Suprapubic skin (tissue), 4 donors: ENCODE results near the gene PYGO2.

Experiments
- POLR2A ChIP-seq, 2 donors: fragments of 450-650 bp; IDR thresholded peaks; one replicate each; pipeline ENCODE4 v1.6.1; 2017; ENCODE audit warnings: antibody characterized with exemption in 2 of 2, mild to moderate bottlenecking in 2 of 2, moderate library complexity in 2 of 2
- POLR2AphosphoS5 ChIP-seq, 3 donors: sonication (generic); formaldehyde crosslinking; IDR thresholded peaks; one replicate each; pipeline ENCODE4 v1.6.1; 2017; ENCODE audit warnings: antibody characterized with exemption in 3 of 3
- TF ChIP-seq, protein P1 (sequence below), 2 donors: fragments of 200-600 bp in 1 of 2; fragments of 450-650 bp in 1 of 2; sonication (generic) in 1 of 2; IDR thresholded peaks; one replicate each; pipeline ENCODE4 v1.5.1; 2016 to 2019; ENCODE audit warnings: antibody characterized with exemption in 2 of 2, mild to moderate bottlenecking in 1 of 2, moderate library complexity in 1 of 2

DNA sequence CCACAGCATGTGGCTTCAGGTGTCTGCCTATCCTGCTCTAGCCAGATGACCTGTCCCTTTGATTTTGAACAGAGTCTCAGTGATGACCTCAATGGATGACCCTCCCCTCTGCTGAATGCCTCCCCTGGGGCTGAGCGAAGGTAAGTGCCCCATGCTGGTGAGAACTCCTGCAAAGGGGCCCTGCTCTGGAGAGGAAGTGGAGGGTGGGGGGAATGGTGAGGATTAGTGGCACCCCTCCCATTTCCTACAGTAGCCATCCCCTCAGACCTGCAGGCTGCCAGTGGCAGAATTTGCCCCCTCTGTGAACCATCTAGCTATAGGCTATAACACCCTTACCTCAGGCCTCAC lies 21.4 kb downstream of the PYGO2 start:
- TF ChIP-seq, protein P1, sequence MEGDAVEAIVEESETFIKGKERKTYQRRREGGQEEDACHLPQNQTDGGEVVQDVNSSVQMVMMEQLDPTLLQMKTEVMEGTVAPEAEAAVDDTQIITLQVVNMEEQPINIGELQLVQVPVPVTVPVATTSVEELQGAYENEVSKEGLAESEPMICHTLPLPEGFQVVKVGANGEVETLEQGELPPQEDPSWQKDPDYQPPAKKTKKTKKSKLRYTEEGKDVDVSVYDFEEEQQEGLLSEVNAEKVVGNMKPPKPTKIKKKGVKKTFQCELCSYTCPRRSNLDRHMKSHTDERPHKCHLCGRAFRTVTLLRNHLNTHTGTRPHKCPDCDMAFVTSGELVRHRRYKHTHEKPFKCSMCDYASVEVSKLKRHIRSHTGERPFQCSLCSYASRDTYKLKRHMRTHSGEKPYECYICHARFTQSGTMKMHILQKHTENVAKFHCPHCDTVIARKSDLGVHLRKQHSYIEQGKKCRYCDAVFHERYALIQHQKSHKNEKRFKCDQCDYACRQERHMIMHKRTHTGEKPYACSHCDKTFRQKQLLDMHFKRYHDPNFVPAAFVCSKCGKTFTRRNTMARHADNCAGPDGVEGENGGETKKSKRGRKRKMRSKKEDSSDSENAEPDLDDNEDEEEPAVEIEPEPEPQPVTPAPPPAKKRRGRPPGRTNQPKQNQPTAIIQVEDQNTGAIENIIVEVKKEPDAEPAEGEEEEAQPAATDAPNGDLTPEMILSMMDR (IDR thresholded peaks at IDR 0.05), result no peak
- TF ChIP-seq POLR2AphosphoS5 (IDR thresholded peaks at IDR 0.05) (no peak), POLR2A (IDR thresholded peaks at IDR 0.05) (no peak)
